Measurements from ENCODE around the gene TF.

Gene TF

GRCh38 chr3:133754455-133754854 is 8.3 kb downstream of the TF start:
- no peak overlapping the region for H3K4me3 Mint-ChIP-seq
- DNase-seq, result no peak
- no peak overlapping the region for H3K27ac Mint-ChIP-seq
- H3K36me3 Mint-ChIP-seq, result no peaks in the 10 kb centered on the region
- peaks cover 25% of the 10 kb centered on the region for H3K27me3 Mint-ChIP-seq
- CTCF ChIA-PET, result no interaction called here
- no peaks in the 10 kb centered on the region for H3K9me3 Mint-ChIP-seq
- H3K4me1 Mint-ChIP-seq, result no peaks in the 10 kb centered on the region

DNA sequence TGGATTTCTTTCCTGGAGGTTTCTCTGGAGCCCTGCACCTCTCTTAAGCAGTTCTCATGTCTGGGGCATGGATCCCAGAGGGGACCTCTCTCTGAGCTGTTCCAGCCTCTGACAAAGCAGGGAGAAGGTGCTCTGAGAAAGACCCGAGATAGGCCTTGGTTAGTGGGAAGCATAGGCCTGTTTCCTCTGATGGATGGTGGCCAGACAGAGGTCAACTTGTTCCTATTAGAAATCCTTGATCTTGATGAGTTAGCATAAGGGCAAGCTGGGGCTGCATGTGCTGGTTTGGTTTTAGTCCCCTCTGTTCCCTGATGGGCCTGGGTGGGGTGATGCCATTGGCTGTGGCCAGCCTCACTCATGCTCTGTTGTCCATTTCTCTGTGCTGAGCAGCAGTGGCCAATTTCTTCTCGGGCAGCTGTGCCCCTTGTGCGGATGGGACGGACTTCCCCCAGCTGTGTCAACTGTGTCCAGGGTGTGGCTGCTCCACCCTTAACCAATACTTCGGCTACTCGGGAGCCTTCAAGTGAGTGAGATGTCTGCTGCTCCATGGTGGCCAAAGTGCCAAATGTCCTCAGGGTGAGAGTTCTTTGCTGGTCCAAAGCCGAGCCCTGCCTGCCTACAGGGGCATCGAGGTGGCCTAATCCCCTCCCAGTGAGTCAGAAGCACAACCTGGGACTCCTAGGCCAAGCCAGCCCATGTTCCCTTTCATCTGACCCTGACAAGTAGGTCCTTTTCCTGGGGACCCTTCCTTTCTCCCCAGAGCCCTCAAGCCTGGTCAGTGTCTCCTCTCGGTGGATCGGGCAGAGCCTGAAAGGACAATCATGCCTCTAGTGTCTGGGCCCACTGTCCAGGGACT is 9.0 kb downstream of the TF start:
- Mint-ChIP-seq H3K27ac (no peak overlapping the region), H3K4me3 (no peak overlapping the region), H3K36me3 (no peaks in the 10 kb centered on the region), H3K9me3 (no peaks in the 10 kb centered on the region), H3K27me3 (peaks cover 26% of the 10 kb centered on the region), H3K4me1 (no peaks in the 10 kb centered on the region)
- DNase-seq, result no peak
- CTCF ChIA-PET, result no interaction called here

- no peak overlapping the region for H3K4me3 Mint-ChIP-seq
- H3K27me3 Mint-ChIP-seq, result peaks cover 26% of the 10 kb centered on the region
These were observed 10.8 kb downstream of the TF start for GRCh38 chr3:133756716-133757694.

GRCh38 chr3:133757701-133758567 is 11.7 kb downstream of the TF start:
- DNase-seq, result no peak
- no peak overlapping the region for H3K4me3 Mint-ChIP-seq
- no peaks in the 10 kb centered on the region for H3K36me3 Mint-ChIP-seq
- H3K27me3 Mint-ChIP-seq, result peaks cover 30% of the 10 kb centered on the region
- H3K4me1 Mint-ChIP-seq, result no peaks in the 10 kb centered on the region
- CTCF ChIA-PET, result no interaction called here
- no peaks in the 10 kb centered on the region for H3K9me3 Mint-ChIP-seq
- H3K27ac Mint-ChIP-seq, result no peak overlapping the region

More at GRCh38 chr3:133756716-133757694, 10.8 kb downstream of the TF start:
- Mint-ChIP-seq H3K36me3 (no peaks in the 10 kb centered on the region), H3K9me3 (no peaks in the 10 kb centered on the region), H3K4me1 (no peaks in the 10 kb centered on the region), H3K27ac (no peak overlapping the region)
- DNase-seq, result no peak
- CTCF ChIA-PET, result no interaction called here

GRCh38 chr3:133758568-133758928 is 12.4 kb downstream of the TF start:
- H3K27ac Mint-ChIP-seq, result no peak overlapping the region
- no peaks in the 10 kb centered on the region for H3K9me3 Mint-ChIP-seq
- H3K27me3 Mint-ChIP-seq, result peaks cover 31% of the 10 kb centered on the region

DNA sequence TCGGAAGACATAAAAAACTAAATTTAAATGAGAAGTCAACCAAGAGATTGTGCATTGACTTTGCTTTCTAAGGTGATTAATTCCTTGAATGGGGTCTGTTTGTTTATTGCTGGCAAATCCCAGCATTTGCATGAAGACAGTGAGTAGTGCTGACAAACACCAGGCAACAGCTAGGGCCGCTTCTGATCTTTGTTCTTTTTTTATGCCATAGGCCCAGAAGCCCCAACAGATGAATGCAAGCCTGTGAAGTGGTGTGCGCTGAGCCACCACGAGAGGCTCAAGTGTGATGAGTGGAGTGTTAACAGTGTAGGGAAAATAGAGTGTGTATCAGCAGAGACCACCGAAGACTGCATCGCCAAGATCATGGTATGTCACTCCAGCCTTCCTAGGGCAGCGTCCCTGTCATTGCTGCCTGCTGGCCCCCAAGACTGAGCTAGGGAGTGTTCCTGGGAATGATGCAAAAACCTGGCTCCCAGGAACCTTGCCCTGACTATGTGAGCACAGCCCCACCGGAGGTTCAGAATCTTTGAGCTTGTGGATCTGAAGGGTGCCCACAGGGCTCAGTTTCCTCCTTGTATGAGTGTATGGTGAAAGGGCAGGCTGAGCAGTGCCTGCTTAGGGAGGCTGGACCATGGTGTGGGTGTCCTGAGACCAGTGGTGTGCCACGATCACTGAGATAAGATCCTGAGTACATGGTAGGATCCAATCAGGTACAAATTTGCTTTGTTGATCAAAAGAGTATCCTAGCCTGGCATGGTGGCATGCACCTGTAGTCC is 13.0 kb downstream of the TF start:
- Mint-ChIP-seq H3K4me1 (no peaks in the 10 kb centered on the region), H3K9me3 (no peaks in the 10 kb centered on the region), H3K27me3 (peaks cover 37% of the 10 kb centered on the region), H3K27ac (no peak overlapping the region), H3K4me3 (no peak overlapping the region), H3K36me3 (no peaks in the 10 kb centered on the region)
- no peak for DNase-seq
- CTCF ChIA-PET, result no interaction called here

More at GRCh38 chr3:133758568-133758928, 12.4 kb downstream of the TF start:
- Mint-ChIP-seq H3K36me3 (no peaks in the 10 kb centered on the region), H3K4me1 (no peaks in the 10 kb centered on the region), H3K4me3 (no peak overlapping the region)
- DNase-seq, result no peak
- CTCF ChIA-PET, result no interaction called here

- H3K27me3 Mint-ChIP-seq, result peaks cover 39% of the 10 kb centered on the region
- no peak overlapping the region for H3K4me3 Mint-ChIP-seq
- H3K4me1 Mint-ChIP-seq, result no peaks in the 10 kb centered on the region
- no peak for DNase-seq
- H3K27ac Mint-ChIP-seq, result no peak overlapping the region
- H3K9me3 Mint-ChIP-seq, result no peaks in the 10 kb centered on the region
- CTCF ChIA-PET, result no interaction called here
- H3K36me3 Mint-ChIP-seq, result no peaks in the 10 kb centered on the region
These were observed 13.6 kb downstream of the TF start for GRCh38 chr3:133759740-133760305.

DNA sequence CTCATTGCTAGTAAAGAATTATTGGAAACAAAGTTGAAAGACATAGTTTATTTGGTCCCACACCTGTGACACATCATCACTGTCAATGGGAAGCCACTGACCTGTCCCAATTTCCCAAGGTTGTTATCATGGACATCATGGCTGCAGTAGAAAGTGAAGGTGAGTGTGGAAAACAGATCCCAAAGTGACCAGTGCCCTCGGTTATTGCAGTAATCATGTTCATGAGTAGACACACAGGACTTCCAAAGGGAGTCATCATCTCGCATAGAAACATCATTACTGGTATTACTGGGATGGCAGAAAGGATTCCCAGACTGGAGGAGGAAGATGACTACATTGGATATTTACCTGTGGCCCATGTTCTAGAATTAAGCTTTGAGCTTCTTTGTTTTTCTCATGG is 14.7 kb downstream of the TF start:
- H3K9me3 Mint-ChIP-seq, result no peaks in the 10 kb centered on the region
- no peak overlapping the region for H3K4me3 Mint-ChIP-seq
- DNase-seq, result no peak
- no peaks in the 10 kb centered on the region for H3K36me3 Mint-ChIP-seq
- CTCF ChIA-PET, result no interaction called here
- no peaks in the 10 kb centered on the region for H3K4me1 Mint-ChIP-seq
- H3K27me3 Mint-ChIP-seq, result peaks cover 40% of the 10 kb centered on the region
- H3K27ac Mint-ChIP-seq, result no peak overlapping the region

- H3K9me3 Mint-ChIP-seq, result no peaks in the 10 kb centered on the region
- no peaks in the 10 kb centered on the region for H3K36me3 Mint-ChIP-seq
- H3K4me3 Mint-ChIP-seq, result no peak overlapping the region
- CTCF ChIA-PET, result no interaction called here
- peaks cover 42% of the 10 kb centered on the region for H3K27me3 Mint-ChIP-seq
- no peaks in the 10 kb centered on the region for H3K4me1 Mint-ChIP-seq
- no peak overlapping the region for H3K27ac Mint-ChIP-seq
- no peak for DNase-seq
These were observed 15.7 kb downstream of the TF start for GRCh38 chr3:133761605-133762484.

GRCh38 chr3:133762539-133762938 is 16.3 kb downstream of the TF start:
- CTCF ChIA-PET, result no interaction called here
- H3K4me3 Mint-ChIP-seq, result no peak overlapping the region
- DNase-seq, result no peak
- H3K27ac Mint-ChIP-seq, result no peak overlapping the region
- H3K36me3 Mint-ChIP-seq, result no peaks in the 10 kb centered on the region
- no peaks in the 10 kb centered on the region for H3K9me3 Mint-ChIP-seq
- peaks cover 35% of the 10 kb centered on the region for H3K27me3 Mint-ChIP-seq
- no peaks in the 10 kb centered on the region for H3K4me1 Mint-ChIP-seq

DNA sequence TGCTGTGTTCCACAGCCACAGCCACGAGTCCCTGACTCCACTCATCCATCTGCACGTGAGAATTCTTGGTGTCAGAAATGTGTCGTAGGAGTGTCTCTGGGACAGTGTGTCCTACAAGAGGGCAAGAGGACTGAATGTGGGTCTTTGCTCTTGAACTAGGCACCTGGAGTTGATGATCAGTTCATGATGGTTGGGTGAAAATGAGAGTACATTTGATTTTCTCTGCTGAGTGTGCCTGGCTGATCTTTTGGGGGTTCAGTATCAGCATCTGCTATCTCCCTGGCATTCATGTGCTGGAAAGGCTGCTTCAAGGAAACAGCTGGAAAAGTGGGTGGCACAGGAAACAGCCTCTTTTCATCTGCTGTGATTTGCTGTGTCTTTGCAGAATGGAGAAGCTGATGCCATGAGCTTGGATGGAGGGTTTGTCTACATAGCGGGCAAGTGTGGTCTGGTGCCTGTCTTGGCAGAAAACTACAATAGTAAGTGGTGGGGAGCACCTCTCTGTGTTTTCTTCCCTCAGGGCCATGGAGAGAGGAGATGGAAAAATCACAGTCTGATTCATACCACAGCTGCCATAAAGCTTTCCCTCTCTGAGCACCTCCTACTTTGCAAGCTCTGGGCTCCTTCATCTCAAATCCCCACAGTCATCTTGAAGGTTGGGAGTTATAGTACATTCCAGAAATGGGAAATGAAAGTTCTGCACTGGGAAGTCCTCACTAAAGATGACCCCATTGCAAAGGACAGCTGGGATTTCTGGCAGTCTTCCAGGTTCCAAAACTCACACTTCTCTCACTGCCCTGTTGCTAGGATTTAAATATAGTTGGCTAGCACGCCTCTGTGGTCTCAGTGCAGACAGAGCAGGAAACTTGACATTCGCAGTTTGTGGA is 17.8 kb downstream of the TF start:
- Mint-ChIP-seq H3K36me3 (no peaks in the 10 kb centered on the region), H3K27ac (no peak overlapping the region)

DNA sequence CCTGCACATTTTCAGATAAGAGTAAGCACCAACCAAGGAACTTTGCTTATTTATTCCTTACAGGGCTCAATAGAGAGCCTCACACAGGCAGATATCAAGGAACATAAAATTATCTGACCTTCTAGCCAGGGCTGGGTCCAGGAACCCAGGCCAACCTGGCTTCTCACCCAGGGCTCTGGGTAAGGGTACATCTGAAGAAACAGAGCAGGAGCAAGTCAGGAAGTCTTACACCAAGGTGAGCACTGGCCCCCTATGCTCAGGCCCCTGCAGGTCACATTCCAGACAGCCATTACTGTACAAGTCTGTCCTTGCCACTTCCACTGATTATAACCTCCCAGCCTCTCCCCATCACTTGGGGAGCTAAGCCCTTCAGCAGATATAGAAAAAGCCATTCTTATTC is 19.1 kb downstream of the TF start:
- no peak for DNase-seq
- no peaks in the 10 kb centered on the region for H3K9me3 Mint-ChIP-seq
- no peaks in the 10 kb centered on the region for H3K36me3 Mint-ChIP-seq
- peaks cover 27% of the 10 kb centered on the region for H3K27me3 Mint-ChIP-seq
- H3K4me3 Mint-ChIP-seq, result no peak overlapping the region
- no peaks in the 10 kb centered on the region for H3K4me1 Mint-ChIP-seq
- CTCF ChIA-PET, result interaction anchor here (0.9 kb wide), 1 partner anchor 11 kb away, joined by 3 read pairs; no protein-coding TSS in a partner anchor
- no peak overlapping the region for H3K27ac Mint-ChIP-seq

More for the DNA sequence above, 17.8 kb downstream of the TF start:
- Mint-ChIP-seq H3K27me3 (peaks cover 31% of the 10 kb centered on the region), H3K4me3 (no peak overlapping the region), H3K9me3 (no peaks in the 10 kb centered on the region), H3K4me1 (no peaks in the 10 kb centered on the region)
- no peak for DNase-seq
- CTCF ChIA-PET, result no interaction called here
